SW 1271 (cell line): ENCODE results near the gene KLHL1.

Source experiments
- DNase-seq, 2 experiments: peaks; one replicate each; lab custom pipeline; 2025; lab: John Stamatoyannopoulos, UW

Gene KLHL1

GRCh38 chr13:69683921-69684686, 424.1 kb downstream of the KLHL1 start:
- no peak for DNase-seq

GRCh38 chr13:69681722-69682121, 426.5 kb downstream of the KLHL1 start:
- DNase-seq = no peak

DNA sequence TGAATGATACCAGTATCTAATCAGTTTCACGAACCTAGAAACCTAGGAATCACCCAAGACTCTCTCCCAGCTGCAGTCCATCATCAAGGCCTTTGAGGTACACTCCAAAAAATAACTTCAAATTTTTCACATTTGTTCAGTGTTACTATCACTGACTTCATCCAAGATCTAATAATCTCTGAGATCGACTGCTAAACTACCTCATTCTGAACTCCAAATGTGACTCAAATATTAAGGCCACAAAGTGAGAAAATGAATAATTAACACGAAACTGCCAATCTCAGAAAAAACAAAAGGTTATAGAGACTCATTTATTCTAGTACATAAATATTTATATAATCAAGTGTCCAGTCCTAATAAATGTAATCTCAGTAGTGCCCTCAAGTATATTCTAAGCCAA, 430.9 kb downstream of the KLHL1 start:
- DNase-seq = no peak

- DNase-seq = no peak
Observed at GRCh38 chr13:69676286-69676685, 432.0 kb downstream of the KLHL1 start.

- DNase-seq = no peak
Observed at GRCh38 chr13:69660155-69660554, 448.1 kb downstream of the KLHL1 start.

DNA sequence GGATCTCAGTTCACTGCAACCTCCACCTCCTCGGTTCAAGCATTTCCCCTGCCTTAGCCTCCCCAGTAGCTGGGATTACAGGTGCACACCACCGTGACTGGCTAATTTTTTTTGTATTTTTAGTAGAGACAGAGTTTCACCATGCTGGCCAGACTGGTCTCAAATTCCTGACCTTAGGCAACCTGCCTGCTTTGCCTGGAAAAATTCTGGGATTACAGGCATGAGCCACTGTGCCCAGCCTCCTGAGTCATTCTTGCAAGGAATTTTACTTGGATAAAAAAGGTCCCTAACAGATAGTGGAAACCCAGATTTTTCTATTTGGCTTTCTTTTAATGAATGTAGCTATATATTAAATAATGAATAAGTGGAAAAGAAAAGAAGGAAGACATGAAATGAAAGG, 450.6 kb downstream of the KLHL1 start:
- DNase-seq = no peak

DNA sequence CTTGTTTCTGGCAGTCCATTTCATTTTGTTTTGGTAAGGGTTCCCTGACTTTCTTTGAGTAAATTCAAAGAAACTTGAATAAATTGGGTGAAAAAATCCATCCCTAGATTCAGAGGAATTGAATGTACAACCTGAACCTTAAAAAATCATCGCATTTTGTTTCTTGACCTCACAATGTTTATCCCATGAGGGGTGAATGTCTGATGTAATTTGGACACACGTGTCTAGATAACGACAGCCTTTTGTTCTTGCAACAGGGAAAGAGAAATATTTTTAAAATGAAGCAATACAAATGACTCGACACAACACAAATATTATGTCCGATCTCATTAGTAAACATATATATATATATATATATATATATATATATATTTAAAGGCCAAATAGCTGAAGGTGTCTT, 453.9 kb downstream of the KLHL1 start:
- no peak for DNase-seq
